SK-N-MC (cell line): ENCODE measurements around the gene IRAK3.
A peak's percentile ranks its signal among the peaks of the same experiment; 100 is the strongest.
"Not testable (repeated sequence)": the region's sequence is repeated elsewhere in the genome, so short reads cannot be mapped to it uniquely, and the experiment has no call there.

ENCODE experiments used
- DNase-seq: peaks from one replicate; pipeline ENCODE4 v3.0.0-alpha.2; 2011; ENCODE audit warnings: low read depth, low spot score
- H3K27ac ChIP-seq: fragments of 200-600 bp; sonication (generic); 2 replicates; pipeline ENCODE4 v1.5.1; 2016; ENCODE audit warnings: mixed run types
- H3K36me3 ChIP-seq: fragments of 200-600 bp; sonication (generic); 2 replicates; pipeline ENCODE4 v1.6.1; 2017; ENCODE audit warnings: antibody characterized with exemption, low read length, mixed read lengths; ENCODE audit not compliant: insufficient read depth
- H3K4me3 ChIP-seq: fragments of 200-600 bp; sonication (generic); 2 replicates; pipeline ENCODE4 v1.5.1; 2016
- H3K9ac ChIP-seq: fragments of 200-600 bp; sonication (generic); 2 replicates; pipeline ENCODE4 v1.8.0; 2017; ENCODE audit warnings: mixed run types, mixed read lengths; ENCODE audit not compliant: insufficient read length
- H3K9me3 ChIP-seq: fragments of 200-600 bp; sonication (generic); 2 replicates; pipeline ENCODE4 v1.6.1; 2017; ENCODE audit warnings: low read depth, mild to moderate bottlenecking, antibody characterized with exemption, low read length, moderate library complexity, mixed read lengths
- EZH2 ChIP-seq: fragments of 200-600 bp; sonication (generic); IDR thresholded peaks from one replicate; pipeline ENCODE4 v1.6.1; 2017; ENCODE audit warnings: antibody characterized with exemption
- FOXP2 ChIP-seq: optimal IDR thresholded peaks from 2 replicates; pipeline ENCODE3; 2011; ENCODE audit warnings: mild to moderate bottlenecking, moderate library complexity; ENCODE audit not compliant: insufficient read depth; ENCODE audit errors: extremely low read length, control extremely low read depth
- POLR2AphosphoS5 ChIP-seq: IDR thresholded peaks from 2 replicates; pipeline ENCODE4 v1.6.1; 2012; ENCODE audit warnings: mild to moderate bottlenecking, low read depth, low read length, borderline replicate concordance

The IRAK3 gene

DNA sequence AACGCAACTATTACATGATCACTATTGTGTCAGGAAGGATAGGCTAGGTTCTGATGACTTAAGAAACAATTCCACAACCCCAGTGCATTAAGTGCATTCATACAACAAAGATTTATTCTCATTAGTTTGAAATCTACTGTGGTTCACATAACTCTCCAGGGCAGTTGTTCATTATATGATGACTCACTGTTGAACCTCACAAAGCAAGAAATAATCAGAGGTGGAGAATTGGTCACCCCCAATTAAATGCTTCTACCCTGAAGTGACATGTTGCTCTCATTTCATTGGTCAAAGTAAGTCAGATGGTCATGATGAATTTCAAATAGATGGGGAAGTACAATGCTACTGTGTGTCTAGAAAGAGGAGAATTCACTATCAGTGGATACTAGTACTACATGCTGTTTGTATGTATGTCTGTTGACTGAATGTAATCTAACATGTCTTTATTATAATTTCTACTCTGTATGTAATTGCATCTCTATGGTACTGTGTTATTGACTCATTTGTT, 107.2 kb downstream of the IRAK3 start:
- H3K27ac ChIP-seq, result no peak overlapping the region
- no peak overlapping the region for H3K4me3 ChIP-seq
- H3K36me3 ChIP-seq, result no peaks in the 10 kb centered on the region
- H3K9me3 ChIP-seq, result no peaks in the 10 kb centered on the region
- TF ChIP-seq FOXP2 (no peak), EZH2 (no peak), POLR2AphosphoS5 (no peak)
- no peak for DNase-seq
- H3K9ac ChIP-seq, result no peak overlapping the region

DNA sequence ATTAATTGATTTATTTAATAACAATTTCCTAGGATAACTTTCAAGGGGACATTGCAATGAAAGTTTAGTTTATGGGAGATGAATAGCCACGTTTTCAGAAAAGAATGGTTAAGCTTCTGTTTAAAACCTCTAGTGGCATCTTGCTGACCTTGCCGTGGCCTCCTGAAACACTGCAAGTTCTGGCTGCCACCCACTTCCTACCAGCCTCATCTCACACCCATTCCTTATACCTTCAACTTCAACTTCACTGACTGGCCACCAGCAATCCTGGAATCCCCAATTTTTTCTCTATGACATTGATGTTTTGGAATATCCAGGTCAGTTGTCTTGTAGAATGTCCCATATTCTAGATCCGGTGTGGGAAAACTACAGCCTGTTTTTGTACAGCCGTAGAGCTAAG, 108.1 kb downstream of the IRAK3 start:
- no peak for DNase-seq
- no peak overlapping the region for H3K27ac ChIP-seq
- H3K9me3 ChIP-seq, result no peaks in the 10 kb centered on the region
- no peak overlapping the region for H3K4me3 ChIP-seq
- H3K9ac ChIP-seq, result no peak overlapping the region
- no peaks in the 10 kb centered on the region for H3K36me3 ChIP-seq
- no peak for TF ChIP-seq FOXP2

GRCh38 chr12:66297923-66298322, 108.9 kb downstream of the IRAK3 start:
- Histone ChIP-seq H3K27ac (no peak overlapping the region), H3K9me3 (no peaks in the 10 kb centered on the region), H3K4me3 (no peak overlapping the region), H3K9ac (no peak overlapping the region), H3K36me3 (no peaks in the 10 kb centered on the region)
- no peak for DNase-seq
- TF ChIP-seq FOXP2, result no peak
- no peak for TF ChIP-seq EZH2
- no peak for TF ChIP-seq POLR2AphosphoS5

- no peaks in the 10 kb centered on the region for H3K9me3 ChIP-seq
- TF ChIP-seq POLR2AphosphoS5, result peak; percentile 87
- TF ChIP-seq FOXP2, result no peak
- TF ChIP-seq EZH2, result no peak
- DNase-seq, result peak; percentile 64
- no peaks in the 10 kb centered on the region; the same call in 1 of the 2 replicates for H3K36me3 ChIP-seq
- peak within 1 kb of the TSS; percentile 51 for H3K9ac ChIP-seq
- H3K4me3 ChIP-seq, result peak within 1 kb of the TSS; percentile 89
- H3K27ac ChIP-seq, result no peak within 1 kb of the TSS
Measured at GRCh38 chr12:66301944-66302826, 113.2 kb downstream of the IRAK3 start, which contains the start of gene HELB. Gene HELB (plus strand): TSS chr12:66302493. CDS start chr12:66302604, 111 bp downstream.

GRCh38 chr12:66302827-66303169, 113.8 kb downstream of the IRAK3 start:
- peak overlapping the region; percentile 51 for H3K9ac ChIP-seq
- no peak overlapping the region for H3K27ac ChIP-seq
- DNase-seq, result no peak
- H3K4me3 ChIP-seq, result peak overlapping the region; percentile 89
- no peaks in the 10 kb centered on the region; the same call in 1 of the 2 replicates for H3K36me3 ChIP-seq
- TF ChIP-seq FOXP2 (no peak), EZH2 (no peak), POLR2AphosphoS5 (no peak)
- no peaks in the 10 kb centered on the region for H3K9me3 ChIP-seq

GRCh38 chr12:66303316-66303804, 114.3 kb downstream of the IRAK3 start:
- not testable (repeated sequence) for DNase-seq, H3K9me3 ChIP-seq, H3K27ac ChIP-seq, H3K36me3 ChIP-seq
- peak overlapping the region; percentile 89 for H3K4me3 ChIP-seq
- H3K9ac ChIP-seq, result peak overlapping the region; percentile 51
